K562 (cell line): ENCODE results near the gene PXMP2. TPM values are rescaled to one million over a fixed set of nuclear protein-coding genes. Genes with fewer than 3 reads are reported as not detected.

Source experiments
- CCAR2 ChIP-seq: fragments of 200-400 bp; formaldehyde crosslinking; IDR thresholded peaks from 2 replicates; pipeline ENCODE4 v1.6.1; 2017; ENCODE audit warnings: mild to moderate bottlenecking, low read depth, low read length
- CLOCK ChIP-seq: fragments of 250-450 bp; sonication (Bioruptor Pico); IDR thresholded peaks from 2 replicates; pipeline ENCODE4 v1.4.0; 2020; ENCODE audit warnings: mild to moderate bottlenecking, moderate library complexity, borderline replicate concordance
- E2F1 ChIP-seq: sonication (generic); formaldehyde crosslinking; IDR thresholded peaks from 2 replicates; pipeline ENCODE4 v1.8.1; 2023; ENCODE audit warnings: mild to moderate bottlenecking, missing genetic modification reagents, moderate library complexity
- GATA2 ChIP-seq: sonication (generic); formaldehyde crosslinking; IDR thresholded peaks from 2 replicates; pipeline ENCODE4 v1.4.0; 2020; ENCODE audit warnings: mild to moderate bottlenecking, missing genetic modification reagents
- SIN3A ChIP-seq, 2 experiments: fragments of 150-350 bp in 1 of 2; IDR thresholded peaks; 2 replicates each; pipeline ENCODE4 v1.6.1; 2011 to 2016; ENCODE audit warnings: borderline replicate concordance in 2 of 2, low read depth in 2 of 2, low read length in 2 of 2, mild to moderate bottlenecking in 2 of 2, moderate library complexity in 2 of 2; ENCODE audit not compliant: control insufficient read depth in 1 of 2
- SUPT5H ChIP-seq: fragments of 450-650 bp; IDR thresholded peaks from 2 replicates; pipeline ENCODE4 v1.6.1; 2016
- U2AF2 ChIP-seq: fragments of 200-400 bp; formaldehyde crosslinking; optimal IDR thresholded peaks from 2 replicates; pipeline ENCODE3; 2017; ENCODE audit warnings: low read depth, mild to moderate bottlenecking, low read length
- UBTF ChIP-seq, 2 experiments: IDR thresholded peaks; 2 replicates each; pipeline ENCODE4 v1.6.1; 2012; ENCODE audit warnings: improper control_type of control experiment in 2 of 2, low read depth in 2 of 2, low read length in 2 of 2, borderline replicate concordance in 1 of 2
- ZBTB33 ChIP-seq: sonication (generic); formaldehyde crosslinking; IDR thresholded peaks from 2 replicates; pipeline ENCODE4 v1.8.1; 2023; ENCODE audit warnings: mild to moderate bottlenecking, missing genetic modification reagents
- ZBTB9 ChIP-seq: fragments of 450-650 bp; formaldehyde crosslinking; IDR thresholded peaks from 2 replicates; pipeline ENCODE4 v1.4.0; 2020; ENCODE audit warnings: mild to moderate bottlenecking, moderate library complexity
- ZFP1 ChIP-seq: fragments of 450-650 bp; formaldehyde crosslinking; IDR thresholded peaks from 2 replicates; pipeline ENCODE4 v1.4.0; 2020; ENCODE audit warnings: mild to moderate bottlenecking, mixed read lengths
- ZNF124 ChIP-seq: sonication (generic); formaldehyde crosslinking; IDR thresholded peaks from 2 replicates; pipeline ENCODE4 v1.8.1; 2022; ENCODE audit warnings: missing genetic modification reagents
- polyA plus RNA-seq, 8 experiments: library from polyadenylated mRNA; depleted of rRNA in 4 of 8; stranded (reverse) in 5 of 8; unstranded in 3 of 8; fragments of >200 nt; fragmentation: Nextera tagmentation in 2 of 8; fragmentation: Illumina TruSeq in 1 of 8; extraction: Ambion mirVana in 2 of 8; extraction: Trizol in 1 of 8; gene quantifications; 2 replicates each; pipeline versions ENCODE4 v1.2.1 to v1.2.3, GENCODE V29; 2011 to 2014; ENCODE audit warnings: inconsistent platforms in 1 of 8, missing spikeins in 1 of 8
- total RNA-seq, 7 experiments: library from RNA; depleted of rRNA in 6 of 7; stranded (reverse); fragments of >200 nt in 6 of 7; fragmentation: Illumina TruSeq in 2 of 7; extraction: Trizol in 2 of 7; gene quantifications; 2 replicates each; pipeline versions ENCODE4 v1.2.1 to v1.2.3, GENCODE V29; 2011 to 2021; ENCODE audit warnings: low replicate concordance in 1 of 7

The PXMP2 gene
- total and polyA plus RNA-seq, 9 of the 15 experiments (the other 6 are each of a cell fraction or from before 2014, with no cell fraction given), result 3.0 to 66.1 (median 44.7) TPM

- no peak for TF ChIP-seq ZBTB9 (CRISPR knock-in tag)
- TF ChIP-seq U2AF2, result no peak
- TF ChIP-seq E2F1, result no peak
- TF ChIP-seq ZBTB33, result no peak
- TF ChIP-seq CLOCK, result no peak
- TF ChIP-seq SUPT5H, result no peak
- TF ChIP-seq CCAR2, result no peak
- TF ChIP-seq UBTF (IDR thresholded peaks at IDR 0.05; ENCODE audit: borderline replicate concordance in 1 of 2, low read depth in 2 of 2, low read length in 2 of 2), result peak in 1 of 2 experiments; percentile 86; a peak in 1 of 4 replicates
- TF ChIP-seq SIN3A (IDR thresholded peaks at IDR 0.05; ENCODE audit: borderline replicate concordance in 2 of 2, control insufficient read depth in 1 of 2, low read depth in 2 of 2, low read length in 2 of 2), result 0 out of 4 replicates have a peak, but pooled peaks of 1 of the 2 experiments have one; percentile 26
- TF ChIP-seq ZNF124, result no peak
- no peak for TF ChIP-seq GATA2 (CRISPR knock-in tag)
- no peak for TF ChIP-seq ZFP1 (CRISPR knock-in tag)
Measured at GRCh38 chr12:132686825-132687210, 569 bp upstream of the PXMP2 start (continued).
